ENCODE results near the gene ADAM8.

ADAM8 gene

DNA sequence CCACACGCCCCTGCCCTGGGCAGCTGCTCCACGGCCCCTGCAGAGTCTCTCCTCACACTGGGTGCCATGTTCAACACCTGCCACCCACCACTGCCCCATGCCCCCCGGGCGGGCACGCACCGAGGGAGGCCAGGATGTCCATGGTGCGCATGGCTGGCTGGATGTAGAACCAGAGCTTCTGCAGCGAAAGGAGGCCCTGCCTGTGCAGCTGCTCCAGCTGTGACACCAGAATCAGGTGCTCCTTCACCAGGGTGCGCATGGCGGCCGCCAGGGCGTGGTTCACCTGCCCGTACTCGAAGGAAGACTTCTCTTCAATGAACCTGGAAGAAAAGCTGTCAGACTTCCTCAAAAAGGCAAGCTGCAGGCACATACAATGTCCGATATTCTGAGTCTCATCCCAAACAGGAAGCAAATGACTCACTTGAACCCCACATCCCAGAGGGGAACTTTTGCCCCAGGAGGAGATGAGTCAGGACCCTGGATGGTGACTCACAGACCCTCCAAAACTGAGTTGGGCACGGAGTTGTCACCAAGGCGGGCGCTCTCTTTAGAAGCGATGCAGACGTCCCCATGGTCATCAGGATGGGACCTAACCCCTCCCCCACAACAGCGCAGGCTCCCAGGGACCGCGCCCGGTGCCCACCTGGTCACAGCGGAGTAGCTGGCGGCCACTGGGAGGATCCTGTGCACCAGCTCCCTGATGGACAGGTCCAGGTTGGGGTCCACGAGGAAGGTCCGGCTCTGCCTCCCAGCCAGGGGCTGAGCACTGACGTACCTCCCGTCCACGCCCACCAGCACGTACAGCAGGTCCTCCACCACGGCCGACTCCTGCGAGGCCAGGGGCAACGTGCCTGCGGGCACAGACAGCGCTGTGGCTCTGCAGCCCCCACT is 16.5 kb upstream of the ADAM8 start:
- DNase-seq (ENCODE audit: low read depth) = no peak
- TF ChIP-seq, protein P1, sequence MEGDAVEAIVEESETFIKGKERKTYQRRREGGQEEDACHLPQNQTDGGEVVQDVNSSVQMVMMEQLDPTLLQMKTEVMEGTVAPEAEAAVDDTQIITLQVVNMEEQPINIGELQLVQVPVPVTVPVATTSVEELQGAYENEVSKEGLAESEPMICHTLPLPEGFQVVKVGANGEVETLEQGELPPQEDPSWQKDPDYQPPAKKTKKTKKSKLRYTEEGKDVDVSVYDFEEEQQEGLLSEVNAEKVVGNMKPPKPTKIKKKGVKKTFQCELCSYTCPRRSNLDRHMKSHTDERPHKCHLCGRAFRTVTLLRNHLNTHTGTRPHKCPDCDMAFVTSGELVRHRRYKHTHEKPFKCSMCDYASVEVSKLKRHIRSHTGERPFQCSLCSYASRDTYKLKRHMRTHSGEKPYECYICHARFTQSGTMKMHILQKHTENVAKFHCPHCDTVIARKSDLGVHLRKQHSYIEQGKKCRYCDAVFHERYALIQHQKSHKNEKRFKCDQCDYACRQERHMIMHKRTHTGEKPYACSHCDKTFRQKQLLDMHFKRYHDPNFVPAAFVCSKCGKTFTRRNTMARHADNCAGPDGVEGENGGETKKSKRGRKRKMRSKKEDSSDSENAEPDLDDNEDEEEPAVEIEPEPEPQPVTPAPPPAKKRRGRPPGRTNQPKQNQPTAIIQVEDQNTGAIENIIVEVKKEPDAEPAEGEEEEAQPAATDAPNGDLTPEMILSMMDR (IDR thresholded peaks at IDR 0.05; ENCODE audit: control insufficient read depth, extremely low read depth, insufficient read depth) = no peak
- no peak overlapping the region for H3K4me3 ChIP-seq (ENCODE audit: low read depth, low read length)

DNA sequence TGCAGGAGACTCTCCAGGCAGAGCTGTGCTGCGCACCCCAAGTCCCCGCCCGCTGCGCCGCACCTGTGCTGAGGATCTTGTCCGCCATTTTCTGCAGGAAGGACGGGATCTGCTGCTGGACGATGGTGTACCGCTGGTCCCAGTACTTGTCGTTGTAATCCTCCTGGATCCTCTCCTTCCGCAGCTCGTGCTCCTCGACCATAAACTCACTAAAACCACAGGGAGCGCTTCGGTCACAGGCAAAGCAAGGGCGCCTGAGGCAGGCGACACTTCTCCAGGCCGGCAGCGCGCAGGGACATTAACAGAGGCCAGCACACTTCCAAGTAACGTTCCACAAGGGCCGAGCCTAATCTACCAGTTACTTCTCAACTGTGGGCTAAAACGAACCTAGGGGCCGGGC is 13.1 kb upstream of the ADAM8 start:
- no peak overlapping the region for H3K4me3 ChIP-seq (ENCODE audit: low read depth, low read length)
- TF ChIP-seq, protein P1 (IDR thresholded peaks at IDR 0.05; ENCODE audit: control insufficient read depth, extremely low read depth, insufficient read depth) = no peak
- DNase-seq (ENCODE audit: low read depth) = no peak

DNA sequence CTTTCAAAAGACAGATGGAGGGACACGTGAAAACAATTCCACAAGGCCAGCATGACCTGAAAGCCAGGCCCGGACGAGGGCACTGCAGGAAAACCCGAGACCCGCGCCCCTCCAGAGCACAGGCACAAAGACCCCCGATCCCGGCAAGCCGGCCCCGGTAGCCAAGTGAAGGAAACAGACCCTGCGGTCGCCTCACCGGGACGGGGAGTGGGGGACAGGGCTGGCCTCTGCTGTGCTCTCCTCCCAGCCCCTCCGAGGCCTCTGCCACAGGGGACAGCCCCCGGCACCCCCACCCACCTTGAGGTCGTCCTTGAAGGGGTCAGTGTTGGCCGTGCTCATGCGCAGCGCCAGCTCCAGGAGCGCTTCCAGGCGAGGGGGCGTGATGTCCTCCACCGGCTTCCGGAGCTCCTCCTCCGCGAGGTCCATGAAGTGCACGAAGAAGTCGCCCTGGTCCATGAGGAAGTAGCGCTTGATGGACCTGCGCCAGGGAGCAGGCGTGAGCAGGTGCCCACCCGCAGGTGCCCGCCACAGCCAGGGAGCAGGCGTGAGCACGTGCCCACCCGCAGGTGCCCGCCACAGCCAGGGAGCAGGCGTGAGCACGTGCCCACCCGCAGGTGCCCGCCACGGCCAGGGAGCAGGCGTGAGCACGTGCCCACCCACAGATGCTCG is 11.3 kb upstream of the ADAM8 start:
- H3K4me3 ChIP-seq (ENCODE audit: low read depth, low read length) = no peak overlapping the region
- DNase-seq (ENCODE audit: low read depth) = no peak
- TF ChIP-seq, protein P1 (IDR thresholded peaks at IDR 0.05; ENCODE audit: control insufficient read depth, extremely low read depth, insufficient read depth) = no peak

DNA sequence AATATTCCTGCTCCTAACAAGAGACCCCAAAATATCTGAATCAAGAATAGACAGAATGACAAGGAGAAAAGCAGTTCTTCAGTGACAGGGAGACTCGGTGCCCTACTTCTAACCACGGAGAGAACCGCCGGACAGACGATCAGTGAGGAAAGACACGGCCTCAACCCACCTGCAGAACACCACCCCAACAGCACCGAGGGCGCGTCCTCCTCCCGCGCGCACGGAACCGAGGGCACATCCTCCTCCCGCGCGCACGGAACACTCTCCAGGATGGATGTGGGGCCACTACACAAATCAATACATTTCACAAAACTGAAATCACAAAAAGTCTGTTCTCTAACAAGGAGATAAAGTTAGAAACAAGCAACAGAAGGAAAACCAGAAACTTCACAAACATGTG is 9.7 kb upstream of the ADAM8 start:
- H3K4me3 ChIP-seq (ENCODE audit: low read depth, low read length) = no peak overlapping the region
- no peak for DNase-seq (ENCODE audit: low read depth)
- TF ChIP-seq, protein P1 (IDR thresholded peaks at IDR 0.05; ENCODE audit: control insufficient read depth, extremely low read depth, insufficient read depth) = no peak

GRCh38 chr10:133285217-133285616 is 8.5 kb upstream of the ADAM8 start:
- TF ChIP-seq, protein P1 (IDR thresholded peaks at IDR 0.05; ENCODE audit: control insufficient read depth, extremely low read depth, insufficient read depth) = no peak
- DNase-seq (ENCODE audit: low read depth) = no peak
- H3K4me3 ChIP-seq (ENCODE audit: low read depth, low read length) = no peak overlapping the region

DNA sequence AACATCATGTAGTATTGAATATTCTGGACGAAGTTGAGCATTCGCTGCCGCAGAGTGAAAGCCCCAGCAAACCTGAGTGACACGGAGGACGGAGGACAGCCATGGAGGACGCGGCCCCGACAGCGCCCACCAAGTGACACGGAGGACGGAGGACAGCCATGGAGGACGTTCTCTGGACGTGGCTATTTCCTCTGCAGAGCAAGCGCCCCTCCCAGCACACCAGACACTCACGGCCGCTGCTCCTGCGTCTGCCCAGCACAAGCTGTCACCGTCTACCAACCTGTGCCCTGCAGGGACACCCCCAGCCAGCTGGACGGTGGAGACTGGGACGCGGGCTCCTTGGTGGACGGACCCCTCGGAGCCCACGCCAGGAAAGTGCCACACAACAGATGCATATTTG is 7.3 kb upstream of the ADAM8 start:
- H3K4me3 ChIP-seq (ENCODE audit: low read depth, low read length) = no peak overlapping the region
- TF ChIP-seq, protein P1 (IDR thresholded peaks at IDR 0.05; ENCODE audit: control insufficient read depth, extremely low read depth, insufficient read depth) = no peak
- no peak for DNase-seq (ENCODE audit: low read depth)
